GM18498 (cell line): Measurements from ENCODE around the gene ACKR2.

Experiments used
- ATAC-seq: cut with Tn5 transposase; IDR thresholded peaks from one replicate; pipeline ENCODE4 v1.9.1; 2021; ENCODE audit warnings: mild to moderate bottlenecking, moderate library complexity; ENCODE audit not compliant: unreplicated experiment

Gene ACKR2

DNA sequence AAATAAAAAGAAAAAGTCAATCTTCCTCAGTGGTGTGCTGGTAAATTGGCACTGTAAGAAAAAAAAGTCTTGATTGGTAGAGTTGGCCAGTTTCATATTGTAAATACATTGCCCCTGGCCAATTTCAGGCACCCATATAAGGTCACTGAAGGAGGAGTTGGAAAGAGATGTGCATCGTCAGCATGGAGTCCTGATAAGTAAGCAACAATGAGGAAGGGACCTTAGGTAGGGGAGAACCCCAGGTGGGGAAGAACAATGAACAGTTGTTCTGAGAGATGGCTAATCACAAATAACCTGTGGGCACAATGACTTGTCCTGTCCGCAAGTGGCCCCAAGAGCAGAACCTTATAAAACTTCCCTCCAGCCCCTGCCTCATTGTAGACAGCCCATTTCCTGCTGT lies 75.1 kb downstream of the ACKR2 start:
- ATAC-seq: no peak

- ATAC-seq: no peak
These were observed 77.1 kb downstream of the ACKR2 start for GRCh38 chr3:42886294-42886822.

DNA sequence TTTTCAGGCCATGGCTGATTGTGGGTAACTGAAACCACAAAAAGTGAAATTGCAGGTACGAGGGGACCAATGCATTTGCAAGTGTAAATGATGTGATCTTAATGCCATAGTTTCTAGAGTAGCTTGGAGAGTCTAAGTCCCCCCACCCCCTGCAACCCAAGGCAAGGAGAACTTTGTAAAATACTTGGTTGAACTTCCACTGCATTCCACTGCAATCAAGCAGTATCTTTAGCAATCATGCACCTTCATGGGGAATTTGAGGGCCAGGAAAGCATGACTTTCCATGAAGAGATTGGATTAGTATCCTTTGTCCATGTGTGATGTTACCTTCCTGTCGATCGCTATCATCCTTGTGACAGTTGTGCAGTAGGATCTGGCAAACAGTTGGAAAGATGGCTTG lies 77.8 kb downstream of the ACKR2 start:
- no peak for ATAC-seq

- no peak for ATAC-seq
These were observed 81.8 kb downstream of the ACKR2 start for GRCh38 chr3:42891042-42891441.

DNA sequence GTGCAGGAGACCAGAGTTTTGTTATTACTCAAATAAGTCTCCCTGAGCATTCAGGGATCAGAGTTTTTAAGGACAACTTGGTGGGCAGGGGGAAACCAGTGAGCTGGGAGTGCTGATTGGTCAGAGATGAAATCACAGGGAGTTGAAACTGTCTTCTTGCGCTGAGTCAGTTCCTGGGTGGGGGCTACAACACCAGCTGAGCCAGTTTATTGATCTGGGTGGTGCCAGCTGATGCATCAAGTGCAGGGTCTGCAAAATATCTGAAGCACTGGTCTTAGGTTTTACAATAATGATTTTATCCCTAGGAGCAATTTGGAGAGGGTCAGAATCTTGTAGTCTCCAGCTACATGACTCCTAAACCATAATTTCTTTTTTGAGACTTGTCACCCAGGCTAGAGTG lies 82.9 kb downstream of the ACKR2 start:
- ATAC-seq: no peak

- no peak for ATAC-seq
These were observed 83.6 kb downstream of the ACKR2 start for GRCh38 chr3:42892807-42893206.

DNA sequence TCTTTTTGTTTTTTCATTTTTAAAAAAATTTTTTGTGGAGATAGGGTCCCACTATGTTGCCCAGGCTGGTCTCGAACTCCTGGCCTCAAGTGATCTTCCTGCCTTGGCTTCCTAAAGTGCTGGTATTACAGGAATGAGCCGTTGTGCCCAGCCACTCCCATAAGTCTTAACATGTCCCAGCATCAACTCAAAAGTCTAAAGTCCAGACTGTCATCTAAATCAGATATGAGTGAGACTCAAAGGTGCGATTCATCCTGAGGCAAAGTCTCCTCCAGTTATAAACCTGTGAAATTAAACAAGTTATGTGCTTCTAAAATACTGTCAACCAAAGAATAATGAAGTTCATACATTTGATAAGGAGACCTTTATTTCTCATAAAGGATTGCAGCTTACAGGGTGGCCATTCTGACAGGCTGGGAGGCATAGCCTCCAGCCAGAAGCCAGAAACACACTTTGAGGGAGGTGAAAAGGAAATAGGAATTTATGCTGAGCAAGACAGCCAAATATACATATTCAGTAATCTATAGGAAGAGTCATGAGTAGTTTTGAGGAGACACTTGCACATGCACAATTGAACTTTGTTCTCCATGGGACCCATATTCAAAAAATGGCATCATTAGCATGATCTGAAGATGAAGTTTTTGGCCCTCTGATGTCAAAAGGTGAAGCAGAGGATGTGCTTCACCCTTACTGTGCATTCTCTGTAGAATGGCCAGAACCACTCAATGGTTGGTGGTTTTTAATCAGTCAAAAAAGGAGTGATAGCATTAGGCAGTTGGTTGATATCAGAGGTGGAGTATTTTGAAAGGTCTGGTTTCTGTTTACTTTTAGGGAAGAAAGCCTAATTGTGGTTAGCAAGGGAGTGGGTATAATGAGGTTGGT lies 85.7 kb downstream of the ACKR2 start:
- ATAC-seq: no peak

DNA sequence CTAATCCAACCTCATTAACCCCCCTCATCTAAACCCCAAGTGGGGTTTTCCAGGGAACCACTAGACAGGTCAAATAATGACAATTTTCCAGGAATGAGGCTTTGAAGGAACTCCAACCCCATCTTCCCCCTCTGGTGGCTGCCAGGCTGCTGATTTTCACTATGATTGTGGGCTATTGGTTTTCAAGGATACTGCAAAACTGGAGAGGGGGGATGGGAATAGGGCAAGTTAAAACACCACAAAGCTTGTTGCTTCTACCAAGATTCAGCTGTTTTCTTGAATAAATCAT lies 86.3 kb downstream of the ACKR2 start:
- ATAC-seq: no peak

DNA sequence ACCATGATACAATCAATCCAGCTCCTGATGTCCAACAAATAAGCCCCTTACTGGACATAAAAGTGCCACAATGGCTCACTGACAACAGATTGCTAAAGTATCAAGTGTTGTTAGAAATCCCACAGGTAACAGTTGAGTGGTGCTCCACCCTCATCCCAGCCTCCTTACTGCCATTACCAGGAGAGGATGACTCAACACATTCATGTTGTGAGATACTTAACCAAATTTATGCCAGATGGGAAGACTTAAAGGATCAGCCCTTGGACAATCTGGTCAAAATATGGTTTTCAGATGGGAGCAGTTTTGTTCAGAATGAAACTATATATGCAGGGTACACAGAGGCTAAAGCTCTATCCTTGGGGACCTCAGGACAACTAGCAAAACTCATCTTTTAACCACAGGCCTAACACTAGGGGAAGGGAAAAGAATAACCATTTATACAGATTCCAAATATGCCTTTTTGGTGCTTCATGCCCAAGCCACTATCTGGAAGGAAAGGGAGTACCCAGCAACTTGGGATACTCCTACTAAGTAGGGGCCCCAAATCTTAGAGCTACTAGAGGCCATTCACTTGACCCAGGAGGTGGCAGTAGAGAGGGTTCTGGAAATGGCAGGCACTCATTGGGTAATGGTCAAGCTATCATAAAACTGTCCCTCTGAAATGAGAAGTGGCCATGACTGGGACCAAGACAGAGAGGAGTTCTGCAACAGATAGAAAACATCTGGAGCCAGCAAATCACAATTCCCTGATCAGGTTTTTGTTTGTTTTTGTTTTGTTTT lies 89.8 kb downstream of the ACKR2 start:
- ATAC-seq: no peak

- ATAC-seq: no peak
These were observed 91.2 kb downstream of the ACKR2 start for GRCh38 chr3:42900226-42901072.

- no peak for ATAC-seq
These were observed 91.8 kb downstream of the ACKR2 start for GRCh38 chr3:42901073-42901415.

GRCh38 chr3:42902257-42902656 lies 93.0 kb downstream of the ACKR2 start:
- ATAC-seq: no peak

DNA sequence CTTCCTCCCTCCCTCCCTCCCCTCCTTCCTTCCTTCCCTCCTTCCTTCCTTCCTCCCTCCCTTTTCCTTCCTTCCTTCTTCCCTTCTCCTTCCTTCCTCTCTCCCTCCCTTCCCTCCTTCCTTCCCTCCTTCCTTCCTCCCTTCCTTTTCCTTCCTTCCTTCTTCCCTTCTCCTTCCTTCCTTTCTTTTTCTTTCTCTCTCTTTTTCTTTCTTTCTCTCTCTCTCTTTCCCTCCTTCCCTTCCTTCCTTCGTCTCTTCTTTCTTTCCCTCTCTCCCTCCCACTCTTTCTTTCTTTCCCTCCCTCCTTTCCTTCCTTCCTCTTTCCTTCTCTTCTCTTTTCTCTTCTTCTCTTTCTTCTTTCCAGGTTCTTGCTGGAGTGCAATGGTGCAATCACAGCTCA lies 94.8 kb downstream of the ACKR2 start:
- no peak for ATAC-seq

DNA sequence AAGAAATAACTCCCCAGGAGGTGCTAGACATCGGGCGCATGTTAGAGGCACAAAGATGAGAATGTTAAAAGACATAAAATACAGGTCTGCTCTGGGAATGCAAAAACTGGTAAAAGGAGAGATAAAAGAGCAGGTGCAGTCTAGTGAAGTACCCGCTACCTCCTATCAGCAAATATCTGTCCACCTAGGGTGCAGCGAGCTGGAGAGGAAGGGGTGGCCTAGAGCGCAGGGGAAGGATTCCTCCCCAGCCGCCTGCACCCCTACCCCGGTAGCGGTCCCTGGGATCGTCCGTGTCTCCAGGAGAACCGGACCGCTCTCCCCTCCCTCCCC lies 96.5 kb downstream of the ACKR2 start:
- no peak for ATAC-seq

DNA sequence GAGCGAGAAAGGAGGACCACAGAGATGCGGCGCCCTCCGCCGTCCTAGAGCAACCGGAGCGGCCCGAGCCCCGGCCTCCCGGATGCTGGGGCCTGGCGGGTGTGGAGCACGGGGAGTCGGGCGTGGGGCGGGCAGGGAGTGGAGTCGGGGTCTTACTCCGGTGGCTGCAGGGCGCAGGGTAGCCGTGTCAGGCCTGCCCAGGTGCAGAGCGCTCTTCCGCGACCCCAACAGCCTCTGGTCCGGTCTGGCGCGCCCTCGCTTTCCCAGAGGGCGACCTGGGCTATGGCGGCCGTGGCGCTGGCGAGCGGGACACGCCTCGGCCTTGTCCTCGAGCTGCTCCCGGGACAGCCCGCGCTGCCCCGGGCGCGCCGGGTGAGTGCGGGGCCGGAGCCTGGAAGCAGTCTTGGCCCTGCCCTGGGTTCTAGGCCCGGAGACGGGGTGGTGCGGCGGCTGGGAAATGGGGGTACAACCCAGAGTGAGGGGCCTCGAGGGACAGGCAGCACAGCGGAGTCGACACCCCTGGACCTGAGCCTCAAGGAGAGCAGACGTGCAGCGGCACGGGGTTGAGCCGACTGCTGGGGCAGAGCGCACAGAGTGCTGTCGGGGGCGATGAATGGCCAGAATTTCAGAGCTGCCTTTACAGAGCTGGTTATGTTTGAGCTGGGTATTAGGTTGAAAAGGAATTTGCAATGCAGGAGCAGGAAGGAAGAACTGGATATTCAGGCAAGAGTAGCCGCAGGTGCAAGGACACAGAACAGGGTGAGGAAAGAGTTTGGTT lies 97.0 kb downstream of the ACKR2 start, which contains the start of gene ZNF662:
TSS of gene ZNF662 (plus strand) at position 73 of the 778 bp plus-strand sequence. CDS start 1,973 bp downstream, outside the sequence.
- no peak for ATAC-seq

DNA sequence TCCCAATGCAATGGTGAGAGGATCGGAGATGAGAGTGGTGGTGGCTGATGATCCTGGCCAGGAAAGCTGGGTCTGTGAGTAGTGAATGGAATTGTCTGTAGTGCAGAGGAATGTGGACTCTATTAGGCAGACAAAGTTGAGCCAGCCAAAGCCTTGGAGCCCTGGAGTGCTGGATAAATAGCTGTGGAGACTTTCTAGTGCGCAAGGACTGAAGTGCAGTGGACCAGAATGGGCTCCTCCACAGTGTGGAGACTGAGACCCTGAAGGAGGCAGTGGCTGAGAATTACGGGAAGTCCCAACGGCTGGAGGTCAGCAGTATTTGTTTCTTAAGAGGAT lies 97.6 kb downstream of the ACKR2 start:
- ATAC-seq: no peak

- ATAC-seq: no peak
These were observed 99.4 kb downstream of the ACKR2 start for GRCh38 chr3:42908675-42909074.

GRCh38 chr3:42911551-42911950 lies 102.3 kb downstream of the ACKR2 start:
- ATAC-seq: no peak

- no peak for ATAC-seq
These were observed 105.7 kb downstream of the ACKR2 start for GRCh38 chr3:42914771-42915515.
